Left lung (tissue), 10 donors: ENCODE results near the gene PAMR1. TPM values are rescaled to one million over a fixed set of nuclear protein-coding genes. Genes with fewer than 3 reads are reported as not detected.

Source experiments
- ATAC-seq: fragments of 200-7000 bp; cut with Tn5 transposase; one replicate; pipeline ENCODE4 v1.9.1; 2020; ENCODE audit warnings: moderate library complexity
- DNase-seq, 4 donors: peaks; one replicate each; pipeline ENCODE4 v3.0.0-alpha.2; 2013 to 2020
- H3K27ac ChIP-seq, 2 donors: fragments of 200-600 bp; sonication (generic) in 1 of 2; one replicate each; pipeline versions ENCODE4 v1.5.0 to v1.8.0; 2020 to 2021
- H3K27me3 ChIP-seq, 2 donors: fragments of 200-600 bp; sonication (generic) in 1 of 2; one replicate each; pipeline versions ENCODE4 v1.5.0 to v1.8.0; 2020 to 2021
- H3K36me3 ChIP-seq, 2 donors: fragments of 200-600 bp; sonication (generic) in 1 of 2; one replicate each; pipeline versions ENCODE4 v1.5.0 to v1.8.0; 2020 to 2021
- H3K4me1 ChIP-seq, 2 donors: fragments of 200-600 bp; one replicate each; pipeline ENCODE4 v1.8.0; 2021
- H3K4me3 ChIP-seq, 2 donors: fragments of 200-600 bp; sonication (generic) in 1 of 2; one replicate each; pipeline versions ENCODE4 v1.5.0 to v1.8.0; 2020 to 2021; ENCODE audit warnings: mild to moderate bottlenecking in 1 of 2
- H3K9me3 ChIP-seq, 2 donors: fragments of 200-600 bp; sonication (generic) in 1 of 2; one replicate each; pipeline versions ENCODE4 v1.5.0 to v1.8.0; 2020 to 2021
- intact Hi-C, 2 donors: fragments of 100-400 bp; cut with DNase I; formaldehyde crosslinking; loops; one replicate each; pipeline versions ENCODE4 v1.11.2 to v1.14.2; 2022
- polyA plus RNA-seq, 6 donors: library from polyadenylated mRNA; unstranded; fragments of 120-200 nt; gene quantifications; one replicate each; pipeline ENCODE4 v1.2.1, GENCODE V29; 2013; ENCODE audit not compliant: insufficient read length in 6 of 6
- total RNA-seq, 2 donors: library from RNA; stranded (reverse); fragmentation: NEBNext Ultra II Directional; extraction: Animal tissue kit (Norgen Biotek cat#: 25700); gene quantifications; one replicate each; pipeline ENCODE4 v1.2.1, GENCODE V29; 2021
- TF ChIP-seq, protein P1 (sequence below), 2 donors: fragments of 200-600 bp; sonication (generic) in 1 of 2; IDR thresholded peaks; one replicate each; pipeline versions ENCODE4 v1.5.0 to v1.8.0; 2021; ENCODE audit warnings: antibody characterized with exemption in 2 of 2
- donor health status: DM: no; HTN: yes; CAD: no.
- donor health status: DM: no; HTN: no; CAD: no.

The PAMR1 gene
- total and polyA plus RNA-seq, 8 donors, result 0.65 to 14.4 (median 9.1) TPM

GRCh38 chr11:35491231-35491871, 34.1 kb downstream of the PAMR1 start:
- no peak overlapping the region for H3K4me3 ChIP-seq
- H3K4me1 ChIP-seq, result no peaks in the 10 kb centered on the region
- intact Hi-C loops, result no loop called here
- H3K27ac ChIP-seq, result no peak overlapping the region
- ATAC-seq, result peak; percentile 38
- no peaks in the 10 kb centered on the region for H3K27me3 ChIP-seq
- H3K36me3 ChIP-seq, result no peaks in the 10 kb centered on the region
- TF ChIP-seq, protein P1, sequence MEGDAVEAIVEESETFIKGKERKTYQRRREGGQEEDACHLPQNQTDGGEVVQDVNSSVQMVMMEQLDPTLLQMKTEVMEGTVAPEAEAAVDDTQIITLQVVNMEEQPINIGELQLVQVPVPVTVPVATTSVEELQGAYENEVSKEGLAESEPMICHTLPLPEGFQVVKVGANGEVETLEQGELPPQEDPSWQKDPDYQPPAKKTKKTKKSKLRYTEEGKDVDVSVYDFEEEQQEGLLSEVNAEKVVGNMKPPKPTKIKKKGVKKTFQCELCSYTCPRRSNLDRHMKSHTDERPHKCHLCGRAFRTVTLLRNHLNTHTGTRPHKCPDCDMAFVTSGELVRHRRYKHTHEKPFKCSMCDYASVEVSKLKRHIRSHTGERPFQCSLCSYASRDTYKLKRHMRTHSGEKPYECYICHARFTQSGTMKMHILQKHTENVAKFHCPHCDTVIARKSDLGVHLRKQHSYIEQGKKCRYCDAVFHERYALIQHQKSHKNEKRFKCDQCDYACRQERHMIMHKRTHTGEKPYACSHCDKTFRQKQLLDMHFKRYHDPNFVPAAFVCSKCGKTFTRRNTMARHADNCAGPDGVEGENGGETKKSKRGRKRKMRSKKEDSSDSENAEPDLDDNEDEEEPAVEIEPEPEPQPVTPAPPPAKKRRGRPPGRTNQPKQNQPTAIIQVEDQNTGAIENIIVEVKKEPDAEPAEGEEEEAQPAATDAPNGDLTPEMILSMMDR (IDR thresholded peaks at IDR 0.05), result no peak
- DNase-seq, result no peak
- H3K9me3 ChIP-seq, result no peaks in the 10 kb centered on the region

DNA sequence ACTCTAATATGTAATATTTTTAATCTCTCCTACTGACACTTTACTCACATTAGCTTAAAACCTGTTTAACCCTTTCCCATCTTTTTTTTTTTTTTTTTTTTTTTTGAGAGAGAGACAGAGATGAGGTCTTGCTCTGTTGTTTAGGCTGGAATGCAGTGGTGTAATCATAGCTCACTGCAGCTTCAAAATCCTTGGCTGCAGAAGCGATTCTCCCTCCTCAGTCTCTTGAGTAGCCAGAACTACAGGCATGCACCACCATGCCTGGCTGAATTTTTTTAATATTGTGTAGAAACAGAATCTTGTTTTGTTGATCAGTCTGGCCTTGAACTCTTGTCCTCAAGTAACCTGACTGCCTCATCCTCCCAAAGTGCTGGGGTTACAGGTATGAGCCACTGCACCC, 37.3 kb downstream of the PAMR1 start:
- Histone ChIP-seq H3K27me3 (no peaks in the 10 kb centered on the region), H3K36me3 (no peaks in the 10 kb centered on the region), H3K27ac (no peak overlapping the region), H3K4me1 (no peaks in the 10 kb centered on the region), H3K9me3 (peaks cover 0 to 5% of the 10 kb centered on the region in 2 donors), H3K4me3 (no peak overlapping the region)
- ATAC-seq (no peak), DNase-seq (no peak)
- intact Hi-C loops, result no loop called here
- TF ChIP-seq, protein P1 (IDR thresholded peaks at IDR 0.05), result no peak

DNA sequence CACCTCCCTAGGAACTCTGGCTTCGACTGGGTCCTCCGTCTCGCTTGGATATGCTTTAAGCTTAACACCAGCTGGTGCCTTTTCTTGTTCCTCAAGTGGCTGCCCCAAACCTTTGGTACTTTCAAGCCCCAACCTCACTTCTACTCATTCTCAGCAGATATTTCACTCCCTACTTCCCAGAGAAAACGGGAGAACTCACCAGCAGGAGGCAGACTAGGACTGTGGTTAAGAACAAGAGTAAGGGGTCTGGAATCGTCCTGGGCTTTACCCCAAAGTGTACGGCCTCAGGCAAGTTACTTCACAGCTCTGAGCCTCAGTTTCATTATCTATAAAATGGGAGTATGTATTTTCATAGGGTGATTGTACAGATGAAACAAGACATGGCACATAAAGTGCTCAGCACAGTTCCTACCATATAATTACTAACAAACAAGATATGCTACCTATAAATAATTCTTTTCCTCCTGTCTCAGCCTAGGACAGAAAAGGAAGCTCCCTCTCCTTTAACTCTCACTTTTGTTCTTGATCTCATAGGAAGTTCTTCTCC, 37.8 kb downstream of the PAMR1 start:
- H3K4me1 ChIP-seq, result no peaks in the 10 kb centered on the region
- peaks cover 0 to 10% of the 10 kb centered on the region in 2 donors for H3K9me3 ChIP-seq
- no peaks in the 10 kb centered on the region for H3K27me3 ChIP-seq
- TF ChIP-seq, protein P1 (IDR thresholded peaks at IDR 0.05), result peak; percentile 7 to 27
- peak in 1 of 4 donors; percentile 39 for DNase-seq
- no peaks in the 10 kb centered on the region for H3K36me3 ChIP-seq
- ATAC-seq, result peak; percentile 25
- intact Hi-C loops, result no loop called here
- no peak overlapping the region for H3K27ac ChIP-seq
- H3K4me3 ChIP-seq, result no peak overlapping the region

- Histone ChIP-seq H3K9me3 (peaks cover 0 to 11% of the 10 kb centered on the region in 2 donors), H3K36me3 (no peaks in the 10 kb centered on the region), H3K4me3 (no peak overlapping the region), H3K27me3 (no peaks in the 10 kb centered on the region), H3K27ac (no peak overlapping the region), H3K4me1 (no peaks in the 10 kb centered on the region)
- ATAC-seq (no peak), DNase-seq (no peak)
- TF ChIP-seq, protein P1 (IDR thresholded peaks at IDR 0.05), result no peak
- intact Hi-C loops, result no loop called here
Observed at GRCh38 chr11:35486934-35487333, 38.5 kb downstream of the PAMR1 start.

GRCh38 chr11:35486446-35486845, 39.0 kb downstream of the PAMR1 start:
- intact Hi-C loops, result no loop called here
- Histone ChIP-seq H3K4me1 (no peaks in the 10 kb centered on the region), H3K27me3 (no peaks in the 10 kb centered on the region), H3K36me3 (no peaks in the 10 kb centered on the region), H3K9me3 (peaks cover 0 to 11% of the 10 kb centered on the region in 2 donors), H3K27ac (no peak overlapping the region), H3K4me3 (no peak overlapping the region)
- ATAC-seq, result no peak
- DNase-seq, result no peak
- TF ChIP-seq, protein P1 (IDR thresholded peaks at IDR 0.05), result no peak
